HG02973 (cell line): ENCODE measurements around the gene HLA-DOA.

Experiments used
- ATAC-seq: cut with Tn5 transposase; IDR thresholded peaks from one replicate; pipeline ENCODE4 v1.9.1; 2021; ENCODE audit warnings: moderate library complexity; ENCODE audit not compliant: unreplicated experiment

Gene HLA-DOA

DNA sequence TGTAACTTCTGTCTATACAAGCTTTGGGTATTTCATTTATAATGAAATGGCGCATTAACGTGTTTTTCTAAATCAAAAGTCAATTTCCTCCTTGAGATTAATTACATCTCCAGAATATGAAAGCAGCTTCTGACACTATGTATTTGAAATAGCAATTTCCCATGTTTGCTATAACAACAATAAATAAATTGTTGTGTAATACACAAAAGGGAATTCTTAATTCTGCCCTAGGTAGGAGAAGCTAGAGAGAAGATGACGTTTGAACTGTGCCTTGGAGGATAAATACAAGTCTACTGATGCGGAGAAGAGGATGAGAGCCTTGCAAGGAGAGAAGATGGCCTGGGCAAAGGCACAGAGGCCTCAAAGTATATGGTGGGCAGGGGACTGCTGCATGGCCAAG lies 7.6 kb upstream of the HLA-DOA start:
- ATAC-seq, result no peak

DNA sequence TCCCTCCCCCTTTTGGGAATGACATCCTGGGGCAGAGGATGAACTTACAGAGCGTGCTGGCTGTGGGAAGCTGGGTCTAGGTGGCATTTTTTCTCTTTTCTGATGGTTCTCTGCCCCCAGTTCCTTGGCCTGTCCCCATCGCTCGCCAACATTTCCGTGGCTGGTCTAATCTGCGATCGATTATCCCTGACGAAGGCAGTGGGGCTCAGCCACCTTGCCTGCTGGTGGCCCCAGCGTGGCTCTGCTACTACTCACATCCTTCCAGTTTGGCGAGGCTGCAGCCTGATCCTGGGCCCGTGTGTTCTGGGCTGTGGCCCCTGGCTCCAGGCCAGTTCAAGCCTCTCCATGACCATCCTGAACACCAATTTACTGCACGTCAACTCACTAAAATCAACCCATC lies 6.4 kb upstream of the HLA-DOA start:
- ATAC-seq, result no peak

DNA sequence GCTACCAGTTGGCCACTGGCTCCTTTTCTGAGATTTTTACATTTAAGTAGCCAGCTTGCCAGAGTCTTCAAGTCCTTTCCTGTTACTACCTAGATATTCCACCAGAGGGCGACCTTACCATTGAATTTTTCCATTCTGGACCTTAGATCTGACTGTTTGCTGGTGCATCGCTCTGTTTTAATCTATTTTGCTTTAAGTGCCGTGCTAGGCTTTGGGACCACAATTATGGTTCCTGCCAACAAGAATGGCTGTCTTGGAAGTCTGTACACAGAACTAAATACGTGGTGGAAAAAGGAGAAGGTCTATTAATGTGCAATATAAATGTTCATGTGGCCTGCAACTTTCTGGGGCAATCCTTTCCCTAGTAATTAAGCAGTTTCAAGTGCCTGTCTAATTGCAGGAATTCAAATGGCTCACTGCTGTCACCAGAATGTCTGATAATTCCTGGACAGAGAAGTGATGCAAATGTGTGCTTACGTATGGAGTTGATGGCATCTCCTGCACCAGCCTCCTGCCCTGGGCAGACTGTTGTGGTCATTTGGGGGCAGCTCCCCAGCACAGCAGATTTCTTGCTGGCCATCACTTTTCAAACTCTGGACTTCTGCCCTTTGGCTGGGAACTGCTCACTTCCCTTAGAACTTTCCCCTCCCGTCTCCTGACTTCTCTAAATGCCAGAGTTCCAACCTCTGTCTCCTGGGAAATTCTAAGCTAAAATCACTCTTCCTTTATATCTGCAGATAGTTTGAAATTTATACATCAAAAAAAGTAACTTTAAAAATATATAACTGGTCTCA lies 5.6 kb upstream of the HLA-DOA start:
- ATAC-seq, result no peak

DNA sequence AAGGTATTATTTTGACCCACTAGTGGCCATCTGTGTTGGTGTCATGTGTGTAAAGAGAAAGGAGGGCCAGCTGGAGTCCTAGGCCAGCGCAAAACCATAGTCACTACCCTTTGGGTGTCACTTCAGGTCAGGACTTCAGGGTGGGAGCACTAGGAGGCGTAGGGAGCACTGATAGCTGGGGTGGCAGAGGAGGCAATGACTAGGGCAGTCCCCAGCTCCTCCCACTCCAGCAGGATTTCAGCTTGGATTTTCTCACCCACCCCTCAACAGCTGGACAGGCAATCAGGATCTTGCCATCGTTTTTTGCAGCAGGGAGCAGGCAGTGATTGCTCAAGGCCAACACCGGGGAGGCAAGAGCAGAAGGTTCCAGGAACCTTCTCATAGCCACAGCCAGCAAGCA lies 4.2 kb upstream of the HLA-DOA start:
- ATAC-seq, result no peak

DNA sequence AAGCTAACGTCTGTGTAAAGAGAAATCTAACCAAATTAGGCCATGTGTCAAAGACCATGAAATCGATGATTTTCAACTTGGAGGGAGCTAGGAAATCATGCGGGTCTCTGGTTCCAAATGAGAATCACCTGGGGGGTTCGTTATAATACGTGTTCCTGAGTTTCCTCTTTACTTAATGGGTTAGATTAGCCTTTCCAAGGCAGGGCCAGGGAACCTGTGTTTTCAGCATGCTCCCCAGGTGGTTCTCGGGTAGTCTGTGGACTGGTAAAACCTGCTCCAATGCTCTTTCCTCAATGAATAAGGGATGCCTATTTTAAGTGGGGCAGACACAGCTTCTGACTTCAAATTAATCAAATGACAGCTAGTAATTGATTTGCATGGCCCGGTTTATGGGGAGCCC lies 965 bp upstream of the HLA-DOA start:
- no peak for ATAC-seq

DNA sequence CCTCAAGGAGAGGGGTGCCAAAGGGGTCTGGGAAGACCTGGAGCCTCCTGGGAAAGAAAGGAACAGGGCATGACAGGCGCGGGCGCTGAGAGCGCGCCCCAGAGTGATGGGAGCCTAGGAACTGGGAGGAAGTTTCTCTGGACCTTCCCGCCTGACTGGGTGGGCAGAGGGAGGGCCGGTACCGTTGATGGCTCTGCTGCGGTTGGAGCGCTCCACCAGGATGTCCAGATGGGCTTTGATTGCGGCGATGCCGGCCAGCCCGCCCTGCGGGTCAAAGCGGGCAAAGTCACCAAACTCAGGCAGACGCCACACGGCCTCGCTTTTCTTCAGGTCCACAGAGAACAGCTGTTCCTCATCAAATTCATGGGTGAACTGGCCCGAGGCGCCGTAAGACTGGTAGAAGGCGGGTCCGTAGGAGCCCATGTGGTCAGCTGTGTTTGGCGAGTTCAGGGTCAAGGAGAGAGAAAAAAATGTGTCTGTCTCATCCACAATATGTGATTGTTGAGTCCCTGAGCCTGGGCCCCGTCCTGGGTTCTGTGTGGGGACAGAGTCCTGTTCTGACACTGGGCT lies 1.5 kb downstream of the HLA-DOA start:
- ATAC-seq, result no peak

DNA sequence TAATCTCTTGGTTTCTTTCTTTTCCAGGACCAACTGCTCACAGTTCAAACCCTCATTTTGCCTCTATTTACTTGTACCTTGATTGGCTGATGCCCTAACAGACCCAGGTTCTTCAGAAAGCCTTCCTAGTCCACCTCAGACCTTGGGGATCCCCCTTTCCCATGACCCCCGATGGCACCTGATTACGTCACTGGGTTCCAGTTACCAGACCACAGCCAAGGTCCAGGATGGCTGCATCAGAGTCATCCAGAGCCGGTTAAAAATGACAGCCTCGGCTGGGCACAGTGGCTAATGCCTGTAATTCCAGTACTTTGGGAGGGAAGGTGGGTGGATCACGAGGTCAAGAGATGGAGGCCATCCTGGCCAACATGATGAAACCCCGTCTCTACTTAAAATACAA lies 4.5 kb downstream of the HLA-DOA start:
- ATAC-seq, result no peak

DNA sequence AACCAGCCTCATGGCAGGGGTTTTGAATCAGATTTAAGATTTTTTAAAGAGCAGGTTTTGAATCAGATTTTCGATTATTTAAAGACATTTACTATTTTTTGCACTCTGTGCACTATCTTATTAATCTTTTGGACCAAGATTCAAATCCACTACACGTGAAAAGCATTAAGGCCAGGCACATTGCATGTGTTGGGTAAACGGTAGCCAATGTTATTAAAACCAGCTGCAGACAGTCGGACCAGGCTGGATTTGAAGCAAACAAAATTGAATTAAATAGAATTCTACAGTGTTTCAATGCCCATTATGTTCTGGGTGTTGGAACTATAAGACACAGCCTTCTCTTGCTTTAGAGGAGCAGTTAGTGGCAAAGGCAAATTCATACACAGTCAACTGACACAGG lies 7.7 kb downstream of the HLA-DOA start:
- ATAC-seq, result no peak

DNA sequence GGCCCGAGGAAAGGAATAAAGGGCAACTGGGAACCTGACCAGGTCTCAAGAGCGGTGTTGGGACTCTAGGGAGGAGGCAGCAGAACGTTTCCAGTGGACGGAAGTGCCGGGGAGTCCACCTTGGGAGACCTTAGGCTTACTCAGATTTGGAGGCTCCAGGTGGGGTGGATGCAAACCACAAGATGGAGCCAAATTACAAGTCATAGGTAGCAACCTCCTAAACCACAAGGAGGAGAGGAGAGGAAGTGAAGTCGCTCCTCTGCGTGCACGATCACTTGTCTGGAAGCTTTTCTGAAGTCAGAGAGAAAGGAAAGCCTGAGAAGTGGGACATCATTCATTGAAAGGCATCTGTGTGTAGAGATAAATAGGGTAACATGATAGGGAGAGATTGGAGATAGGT lies 9.3 kb downstream of the HLA-DOA start:
- ATAC-seq, result no peak

DNA sequence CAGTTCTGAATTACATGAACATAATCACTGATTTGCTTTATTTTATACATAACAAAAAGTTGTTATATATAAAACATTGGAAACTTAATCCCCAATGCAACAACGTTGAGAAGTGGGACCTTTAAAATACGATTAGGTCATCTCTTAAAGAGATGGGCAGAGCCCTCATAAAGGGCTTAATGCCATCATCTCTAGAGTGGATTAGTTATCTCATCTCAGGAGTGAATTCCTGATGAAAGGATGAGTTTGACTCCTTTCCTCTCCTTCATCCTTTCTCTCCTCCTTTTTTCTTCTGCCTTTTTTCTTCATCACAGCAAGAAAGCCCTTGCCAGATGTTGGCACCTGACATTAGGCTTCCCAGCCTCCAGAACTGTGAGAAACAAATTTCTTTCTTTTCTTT lies 13.9 kb downstream of the HLA-DOA start:
- ATAC-seq, result no peak

DNA sequence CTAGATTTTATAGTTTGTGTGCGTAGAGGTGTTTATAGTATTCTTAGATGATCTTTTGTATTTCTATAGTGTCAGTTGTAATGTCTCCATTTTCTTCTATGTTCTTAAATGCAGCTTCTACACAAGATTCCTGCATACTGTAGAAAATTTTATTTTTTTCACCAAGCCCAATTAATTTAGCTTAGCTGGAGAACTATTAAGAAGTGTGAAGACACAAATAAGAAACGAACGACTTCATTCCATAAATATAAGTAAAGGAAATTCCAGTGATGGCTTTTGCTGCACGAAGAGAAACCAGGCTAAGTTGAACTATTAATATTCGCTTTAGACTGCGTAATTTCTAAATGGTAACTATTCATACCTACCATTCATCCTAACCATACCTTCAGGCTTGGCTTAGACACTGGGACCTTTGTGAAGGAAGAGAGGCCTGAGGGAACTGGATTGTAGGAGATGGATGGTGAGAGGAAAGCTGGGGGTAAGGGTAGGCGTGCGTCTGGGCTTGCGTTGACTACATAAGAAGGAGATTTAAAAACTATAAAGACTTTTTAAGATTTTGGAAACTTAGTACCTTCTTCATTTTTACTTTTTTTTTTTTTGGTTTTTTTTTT lies 15.9 kb downstream of the HLA-DOA start:
- ATAC-seq, result no peak

DNA sequence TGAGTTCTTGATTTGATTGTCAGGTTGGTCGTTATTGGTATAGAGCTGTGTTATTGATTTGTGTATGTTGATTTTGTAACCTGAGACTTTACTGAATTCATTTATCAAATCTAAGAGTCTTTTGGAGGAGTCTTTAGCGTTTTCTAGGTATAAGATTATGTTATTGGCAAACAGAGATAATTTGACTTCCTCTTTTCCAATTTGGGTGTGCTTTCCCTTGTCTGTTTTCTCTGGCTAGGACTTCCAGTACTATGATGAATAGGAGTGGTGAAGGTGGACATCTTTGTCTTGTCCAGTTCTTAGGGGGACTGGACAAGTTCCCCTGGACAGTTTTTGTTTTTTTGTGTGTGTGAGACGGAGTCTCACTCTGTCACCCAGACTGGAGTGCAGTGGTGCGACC lies 17.4 kb downstream of the HLA-DOA start:
- ATAC-seq, result no peak

DNA sequence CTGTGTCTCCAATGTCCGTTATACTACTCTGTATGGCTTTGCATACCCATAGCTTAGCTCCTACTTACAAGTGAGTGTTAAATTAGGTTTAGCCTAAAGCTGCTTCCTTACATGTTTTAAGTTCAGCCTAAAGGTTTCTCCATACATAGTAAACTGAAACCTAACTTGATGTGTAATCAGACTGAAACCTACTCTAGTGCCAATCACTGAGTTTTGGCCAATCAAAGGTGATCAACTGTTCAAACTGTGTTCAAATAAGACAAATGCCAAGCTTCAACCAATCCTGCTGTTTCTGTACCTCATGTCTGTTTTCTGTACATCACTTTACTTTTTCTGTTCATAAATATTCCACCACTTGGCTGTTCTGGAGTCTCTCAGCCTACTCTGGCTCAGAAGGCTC lies 20.0 kb downstream of the HLA-DOA start:
- no peak for ATAC-seq

DNA sequence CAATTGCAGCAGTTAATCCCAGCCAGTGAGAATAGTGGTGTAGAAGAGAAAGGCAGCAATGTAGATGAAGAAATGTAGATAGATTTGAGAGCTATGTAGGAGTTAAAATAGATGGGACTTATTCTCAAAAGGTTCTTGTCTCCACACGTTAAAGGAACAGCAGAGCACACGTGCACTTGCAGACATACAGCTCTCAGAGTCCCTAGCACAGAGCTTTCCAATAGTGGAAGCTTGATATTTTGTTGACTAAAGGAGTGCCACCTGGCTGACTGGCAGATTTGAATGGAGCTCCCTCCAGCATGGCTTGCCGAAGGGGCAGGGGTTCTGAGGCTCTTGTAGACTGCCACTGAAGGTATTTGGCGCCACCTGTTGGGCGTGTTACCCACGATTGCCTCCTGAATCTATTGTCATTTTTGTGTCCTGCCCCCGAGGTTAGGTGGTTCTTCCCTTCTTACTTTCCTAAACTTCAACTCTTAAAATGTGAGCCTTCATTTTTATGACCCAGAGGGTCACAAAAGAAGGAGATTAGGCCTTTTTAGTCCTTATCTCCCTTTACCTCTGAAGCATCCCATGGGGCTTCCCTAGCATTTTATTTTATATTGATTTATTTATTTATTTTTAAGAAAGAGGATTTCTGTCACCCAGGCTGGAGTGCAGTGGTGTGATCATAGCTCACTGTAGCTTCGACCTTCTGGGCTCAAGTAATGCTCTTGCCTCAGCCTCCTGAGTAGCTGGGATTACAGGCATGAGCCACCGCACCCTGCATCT lies 24.6 kb downstream of the HLA-DOA start:
- ATAC-seq, result no peak

DNA sequence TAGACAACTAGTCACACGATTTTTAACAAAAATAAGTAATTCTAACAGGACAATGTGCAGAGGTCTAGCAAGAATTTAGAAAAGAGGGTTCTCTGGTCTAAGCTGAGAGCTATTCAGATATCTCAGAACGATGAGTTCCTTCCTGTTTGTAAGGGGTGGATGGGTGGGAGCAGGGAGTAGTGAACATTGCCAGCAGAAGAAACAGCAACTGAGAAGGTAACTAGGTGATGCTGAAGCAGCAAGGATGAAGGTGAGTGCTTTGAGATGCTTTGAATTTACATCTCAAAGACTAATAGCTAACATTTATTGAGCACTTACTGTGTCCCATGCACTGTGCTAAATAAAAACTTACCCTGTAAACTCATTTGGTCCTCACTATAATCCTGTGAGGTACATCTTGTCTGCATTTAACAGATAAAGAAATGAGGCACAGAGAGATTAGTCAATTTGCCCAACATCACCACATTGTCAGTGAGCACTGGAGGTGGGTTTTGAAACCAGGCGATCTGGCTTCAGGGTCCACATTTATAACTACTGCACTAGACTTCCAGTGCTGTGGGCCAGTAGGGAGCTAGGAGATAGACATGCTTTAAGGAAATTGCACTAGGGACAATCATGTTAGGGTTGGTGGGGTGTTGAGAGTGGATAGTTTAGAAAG lies 25.3 kb downstream of the HLA-DOA start:
- ATAC-seq, result no peak

DNA sequence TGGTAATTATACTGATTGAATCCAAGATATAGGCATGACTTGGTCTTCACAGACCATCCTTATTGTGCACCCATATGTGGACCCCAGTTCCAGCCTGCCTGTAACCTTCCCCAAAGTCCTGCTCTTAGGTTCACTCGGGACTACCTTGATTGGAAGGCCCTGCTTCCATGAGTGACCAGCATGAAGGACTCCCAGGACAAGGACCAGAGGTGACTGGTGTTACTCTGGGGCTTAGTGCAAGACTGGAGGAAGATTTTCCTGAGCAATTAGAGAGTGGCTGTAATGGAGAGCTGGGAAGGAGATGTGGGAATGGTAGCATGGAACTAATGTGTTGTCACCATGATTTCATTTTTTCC lies 25.9 kb downstream of the HLA-DOA start:
- no peak for ATAC-seq

DNA sequence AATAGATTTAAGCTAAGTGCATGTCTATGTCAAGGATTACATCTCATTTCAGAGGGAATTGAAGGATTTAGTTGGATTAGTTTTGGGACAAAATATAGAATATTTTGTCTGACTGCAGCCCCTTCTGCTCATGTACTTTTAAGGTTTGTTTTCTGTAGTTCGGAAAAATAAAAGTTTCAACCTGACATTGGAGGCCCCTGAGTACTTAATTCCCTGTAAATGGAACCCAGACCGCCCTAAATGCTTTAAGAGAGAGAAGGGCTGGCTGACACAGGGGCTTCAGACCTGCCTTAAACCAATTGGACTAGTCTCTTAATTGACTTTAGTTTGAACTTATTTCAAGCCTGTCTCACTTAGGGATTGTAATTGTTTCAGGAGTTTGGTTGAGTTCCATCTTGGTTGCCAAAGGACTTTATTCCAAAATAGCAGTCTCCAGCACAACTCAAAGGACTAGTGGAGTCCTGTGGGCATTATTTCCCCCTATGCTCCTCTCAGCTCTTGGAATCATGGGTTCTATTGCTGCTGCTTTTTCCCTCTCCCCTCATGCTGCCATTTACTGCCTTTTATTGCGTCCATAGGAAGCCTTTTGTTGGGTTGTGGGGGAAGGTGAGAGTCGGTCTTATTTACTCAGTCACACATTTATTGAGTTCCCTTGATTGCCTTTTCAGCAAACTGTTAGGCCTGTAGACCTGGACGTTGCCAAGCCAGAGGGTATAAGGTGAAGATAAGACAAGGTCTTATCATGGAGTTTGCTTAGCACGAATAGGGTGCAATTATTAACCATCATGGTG lies 26.5 kb downstream of the HLA-DOA start:
- no peak for ATAC-seq

DNA sequence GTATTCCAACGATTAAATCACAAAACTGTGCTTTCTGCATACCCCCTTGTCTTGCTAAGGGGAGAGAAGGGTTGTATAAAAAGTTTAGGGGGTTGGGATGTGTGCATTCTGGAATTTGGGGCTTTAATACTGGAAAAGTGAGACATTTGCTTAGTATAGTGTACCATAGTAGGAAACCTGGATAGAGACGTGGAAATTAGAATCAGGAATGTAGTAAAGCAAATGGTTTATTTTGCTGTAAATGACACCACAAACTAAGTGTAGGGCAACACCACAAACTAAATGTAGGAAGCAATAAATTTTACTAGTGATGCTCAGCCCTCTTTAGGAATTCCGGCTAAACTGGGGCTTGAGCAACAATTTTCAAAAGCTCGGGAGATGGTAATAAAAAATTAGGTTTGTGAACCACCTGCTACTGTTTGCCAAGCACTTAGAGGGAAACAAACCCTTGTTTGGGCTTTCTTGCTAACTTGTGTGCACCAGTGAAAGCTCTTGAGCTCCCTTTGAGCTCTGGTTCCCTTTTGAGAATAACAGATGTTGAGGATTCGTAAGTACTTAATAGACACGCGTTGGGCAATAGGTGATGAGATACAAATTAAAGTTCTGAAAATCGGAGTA lies 27.2 kb downstream of the HLA-DOA start:
- no peak for ATAC-seq

DNA sequence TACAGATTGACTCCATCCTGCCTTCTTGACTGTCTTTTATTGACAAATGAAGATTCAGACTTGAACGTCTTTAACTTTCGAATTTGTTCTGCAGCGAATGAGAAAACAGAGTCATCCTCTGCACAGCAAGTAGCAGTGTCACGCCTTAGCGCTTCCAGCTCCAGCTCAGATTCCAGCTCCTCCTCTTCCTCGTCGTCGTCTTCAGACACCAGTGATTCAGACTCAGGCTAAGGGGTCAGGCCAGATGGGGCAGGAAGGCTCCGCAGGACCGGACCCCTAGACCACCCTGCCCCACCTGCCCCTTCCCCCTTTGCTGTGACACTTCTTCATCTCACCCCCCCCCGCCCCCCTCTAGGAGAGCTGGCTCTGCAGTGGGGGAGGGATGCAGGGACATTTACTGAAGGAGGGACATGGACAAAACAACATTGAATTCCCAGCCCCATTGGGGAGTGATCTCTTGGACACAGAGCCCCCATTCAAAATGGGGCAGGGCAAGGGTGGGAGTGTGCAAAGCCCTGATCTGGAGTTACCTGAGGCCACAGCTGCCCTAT lies 28.8 kb downstream of the HLA-DOA start:
- ATAC-seq, result no peak
